Right ventricle myocardium inferior (tissue), 1 donor: ENCODE data around the gene RUBCN. TPM values are rescaled to one million over a fixed set of nuclear protein-coding genes. Genes with fewer than 3 reads are reported as not detected.

ENCODE experiments used
- ATAC-seq: fragments of 200-7000 bp; cut with Tn5 transposase; one replicate; pipeline ENCODE4 v1.9.1; 2020; ENCODE audit warnings: mild to moderate bottlenecking, moderate library complexity
- DNase-seq: peaks from one replicate; pipeline ENCODE4 v3.0.0; 2021; ENCODE audit errors: missing footprints
- intact Hi-C: fragments of 100-400 bp; cut with DNase I; formaldehyde crosslinking; loops from one replicate; pipeline ENCODE4 v1.11.0; 2022
- long read RNA-seq: library from polyadenylated mRNA; unstranded; transcript quantifications from one replicate; pipeline ENCODE4 v2.0.0, GENCODE V29; 2021
- total RNA-seq: library from RNA; stranded (reverse); fragmentation: NEBNext Ultra II Directional; extraction: Animal tissue kit (Norgen Biotek cat#: 25700); gene quantifications from one replicate; pipeline ENCODE4 v1.2.1, GENCODE V29; 2021
- donor health status: DM: no; HTN: yes; CAD: no; lungs with severe emphysema.

The RUBCN gene
- total RNA-seq: 19.3 TPM
- long read RNA-seq, partial matches to known transcripts: 0 of 4 reads
- long read RNA-seq, other reads (novel, unspliced or antisense): 4 of 4 reads

GRCh38 chr3:197736491-197737318, at the start of gene RUBCN:
RUBCN (minus strand) TSS chr3:197736904; CDS start chr3:197736719, 185 bp downstream.
- intact Hi-C loops: no loop called here
- peak; percentile 98 for DNase-seq
- ATAC-seq: peak; percentile 100

DNA sequence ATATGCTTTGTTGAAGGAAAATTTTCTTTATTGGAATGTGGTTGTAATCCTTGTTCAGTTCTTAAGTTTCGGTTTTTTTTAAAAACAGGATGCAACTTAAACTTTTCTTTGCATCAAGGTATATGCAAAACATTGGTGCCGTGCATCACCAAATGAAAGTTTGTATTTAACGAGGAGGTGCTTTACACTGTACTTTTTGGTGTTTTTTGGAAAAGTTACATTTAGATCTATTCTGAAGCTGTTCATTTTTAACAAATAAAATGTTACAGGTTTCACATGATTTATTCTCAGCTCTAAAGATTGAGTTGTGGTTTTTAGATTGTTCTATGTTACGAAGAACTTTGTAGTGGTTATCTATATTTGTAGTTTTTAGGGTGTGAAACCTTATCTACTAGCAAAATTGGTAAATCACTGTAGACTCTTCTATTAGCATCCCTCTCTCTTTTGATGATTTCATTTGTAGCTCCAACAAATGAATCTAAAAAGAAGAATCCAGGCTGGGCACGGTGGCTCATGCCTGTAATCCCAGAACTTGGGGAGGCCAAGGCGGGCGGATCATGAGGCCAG, 47.4 kb upstream of the RUBCN start:
- no peak for DNase-seq
- intact Hi-C loops: no loop called here
- ATAC-seq: no peak

DNA sequence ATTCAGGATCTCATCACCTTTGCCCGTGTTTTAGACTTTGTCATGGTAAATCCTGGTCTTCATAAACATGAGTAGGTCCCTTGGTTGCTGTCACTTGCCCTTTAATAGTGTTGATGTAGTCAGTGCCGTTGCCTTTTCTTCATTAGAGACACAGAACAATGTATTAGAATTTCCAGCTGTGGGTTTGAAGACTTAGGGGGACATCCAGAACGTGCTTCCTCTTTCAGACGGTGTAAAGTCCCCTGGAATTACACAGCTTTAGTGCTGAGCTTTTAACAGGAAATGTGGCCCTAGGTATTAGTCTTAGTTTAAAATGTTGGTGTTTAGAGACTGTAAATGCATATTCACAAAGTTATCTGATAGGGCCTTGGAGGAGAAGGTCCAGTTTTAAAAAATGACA, 45.5 kb upstream of the RUBCN start:
- DNase-seq: no peak
- intact Hi-C loops: no loop called here
- no peak for ATAC-seq

GRCh38 chr3:197775317-197775716, 38.6 kb upstream of the RUBCN start:
- ATAC-seq: no peak
- no peak for DNase-seq
- intact Hi-C loops: no loop called here

DNA sequence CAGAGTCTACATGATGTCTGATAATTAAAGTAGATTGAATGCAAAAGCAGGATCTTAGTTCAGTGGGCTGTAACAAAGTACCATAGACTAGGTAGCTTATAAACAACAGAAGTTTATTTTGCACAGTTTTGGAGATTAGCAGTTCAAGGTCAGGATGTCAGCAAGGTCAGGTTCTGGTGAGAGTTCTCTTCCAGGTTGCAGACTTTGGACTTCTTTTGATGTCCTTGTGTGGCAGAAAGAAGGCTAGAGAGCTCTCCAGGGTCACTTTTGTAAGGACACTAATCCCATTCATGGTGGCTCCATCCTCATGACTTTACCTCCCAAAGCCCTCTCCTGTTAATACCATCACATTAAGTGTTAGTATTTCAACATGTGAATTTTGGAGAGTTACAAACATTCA, 25.1 kb upstream of the RUBCN start:
- intact Hi-C loops: no loop called here

DNA sequence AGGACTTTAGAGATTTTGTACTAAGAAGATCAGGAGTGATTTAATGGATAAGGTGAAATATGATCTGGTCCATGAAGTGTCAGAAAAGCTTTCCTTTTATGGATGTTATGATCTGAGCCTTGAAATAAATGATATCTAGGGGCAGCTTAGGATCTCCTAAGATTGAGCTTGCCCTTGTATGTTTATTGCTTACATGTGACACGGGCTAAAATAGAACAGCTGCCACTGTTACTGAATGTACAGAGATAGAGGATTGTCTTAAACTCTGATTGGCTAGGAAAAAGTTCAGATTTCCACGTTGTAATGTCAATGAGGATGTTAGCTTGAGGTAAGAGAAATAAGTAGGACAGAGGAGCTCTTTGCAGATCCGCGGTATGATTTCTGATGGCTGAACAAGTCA, 21.8 kb upstream of the RUBCN start:
- intact Hi-C loops: no loop called here
- peak; percentile 44 for ATAC-seq
- DNase-seq: no peak

More for the DNA sequence above, 25.1 kb upstream of the RUBCN start:
- DNase-seq (no peak), ATAC-seq (no peak)

DNA sequence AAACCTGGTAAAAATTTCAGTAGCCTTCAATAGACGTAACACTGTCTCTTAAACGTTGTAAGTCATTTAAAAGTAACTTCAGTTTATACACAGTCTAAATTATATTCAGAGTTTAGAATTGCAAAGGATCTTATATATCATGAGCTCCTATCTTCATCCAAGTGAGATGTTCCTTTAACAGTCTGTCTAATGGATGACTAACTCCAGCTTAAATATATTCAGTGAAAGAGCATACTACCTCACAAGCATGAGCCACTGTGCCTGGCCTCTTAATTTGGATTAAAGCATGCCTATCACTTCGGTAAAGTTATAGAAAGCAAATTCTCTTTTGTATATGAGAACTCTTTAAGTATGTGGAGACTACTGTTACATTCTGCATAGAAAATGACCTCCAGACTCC, 20.0 kb upstream of the RUBCN start:
- DNase-seq (no peak), ATAC-seq (no peak)
- intact Hi-C loops: no loop called here

GRCh38 chr3:197753263-197753662, 16.6 kb upstream of the RUBCN start:
- no peak for ATAC-seq
- intact Hi-C loops: loop anchor here (5.0 kb wide), 1 partner anchor 39 kb away; the partner anchor contains the start of gene LRCH3
- no peak for DNase-seq

- DNase-seq (no peak), ATAC-seq (no peak)
- intact Hi-C loops: loop anchor here (5.0 kb wide), 1 partner anchor 40 kb away; the partner anchor contains the start of gene LRCH3
These were observed 15.4 kb upstream of the RUBCN start for GRCh38 chr3:197752107-197752506.

DNA sequence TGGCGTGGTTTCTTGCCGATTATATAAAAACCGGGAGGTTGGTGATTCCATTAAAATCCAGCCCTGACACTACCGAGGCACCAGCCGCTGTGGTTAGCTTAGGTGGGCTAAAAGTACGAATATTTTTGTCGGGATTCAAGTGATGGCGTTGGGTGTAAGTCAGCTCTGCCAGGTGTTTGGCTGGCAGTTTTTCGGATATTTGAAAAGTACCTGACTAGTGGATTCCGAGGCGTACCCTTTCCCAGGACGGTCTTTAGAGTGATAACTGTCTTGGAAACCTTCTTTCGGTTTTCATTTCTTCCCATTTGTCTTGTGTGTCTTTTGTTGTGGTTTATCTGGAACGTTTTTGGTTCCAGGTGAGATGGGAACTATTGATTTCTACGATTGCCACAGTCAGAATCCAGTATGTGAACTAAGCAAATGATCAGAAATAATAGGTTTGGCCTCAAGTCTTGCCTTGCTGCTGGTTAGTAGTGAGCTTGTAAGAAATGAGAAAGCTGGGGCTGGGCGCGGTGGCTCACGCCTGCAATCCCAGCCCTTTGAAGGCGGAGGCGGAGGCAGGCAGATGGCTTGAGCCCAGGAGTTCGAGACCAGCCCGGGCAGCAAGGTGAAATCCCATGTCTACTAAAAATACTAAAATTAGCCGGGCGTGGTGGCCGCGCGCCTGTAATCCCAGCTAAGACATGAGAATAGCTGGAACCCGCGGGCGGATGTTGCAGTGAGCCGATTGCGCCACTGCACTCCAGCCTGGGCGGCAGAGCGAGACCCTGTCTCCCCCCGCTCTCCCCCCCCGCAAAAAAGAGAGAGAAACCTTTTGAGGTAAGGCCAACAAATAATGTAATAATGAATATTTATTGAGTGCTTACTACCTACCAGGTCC, 14.4 kb upstream of the RUBCN start:
- ATAC-seq: no peak
- intact Hi-C loops: loop anchor here (5.0 kb wide), 1 partner anchor 41 kb away; the partner anchor contains the start of gene LRCH3
- DNase-seq: peak; percentile 84

DNA sequence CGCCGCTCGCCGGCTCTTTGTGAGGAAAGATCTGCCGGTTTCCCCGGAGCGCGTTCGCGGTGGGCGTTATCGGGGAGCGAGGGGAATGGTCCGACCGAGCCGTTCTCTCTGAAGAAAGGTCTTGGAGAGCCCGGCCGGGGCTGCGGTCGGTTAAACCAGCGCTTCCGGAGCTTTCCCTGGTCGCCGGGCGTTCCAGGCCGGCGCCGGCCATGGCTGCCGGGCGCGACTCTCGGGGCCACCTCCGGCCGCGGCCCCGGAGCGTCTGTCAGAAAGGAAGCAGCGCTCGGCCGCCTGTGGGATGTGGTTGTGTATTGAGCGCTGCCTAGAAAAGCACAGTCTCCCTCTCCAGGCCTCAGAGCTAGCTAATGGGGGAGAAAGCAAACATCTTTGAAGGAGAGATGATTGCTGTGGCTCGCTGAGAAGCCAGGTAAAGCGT, 13.7 kb upstream of the RUBCN start:
- peak; percentile 93 for DNase-seq
- peak; percentile 65 for ATAC-seq
- intact Hi-C loops: loop anchor here (5.0 kb wide), 1 partner anchor 42 kb away; the partner anchor contains the start of gene LRCH3

GRCh38 chr3:197749601-197750395, 13.1 kb upstream of the RUBCN start, which contains the start of gene FYTTD1:
FYTTD1 (plus strand) TSS chr3:197749883; CDS start chr3:197749972, 89 bp downstream.
- intact Hi-C loops: loop anchor here (2.0 to 5.0 kb wide), 2 partner anchors 37 to 43 kb away; partner anchors contain the start of gene LRCH3
- ATAC-seq: peak; percentile 97
- DNase-seq: peak; percentile 97

DNA sequence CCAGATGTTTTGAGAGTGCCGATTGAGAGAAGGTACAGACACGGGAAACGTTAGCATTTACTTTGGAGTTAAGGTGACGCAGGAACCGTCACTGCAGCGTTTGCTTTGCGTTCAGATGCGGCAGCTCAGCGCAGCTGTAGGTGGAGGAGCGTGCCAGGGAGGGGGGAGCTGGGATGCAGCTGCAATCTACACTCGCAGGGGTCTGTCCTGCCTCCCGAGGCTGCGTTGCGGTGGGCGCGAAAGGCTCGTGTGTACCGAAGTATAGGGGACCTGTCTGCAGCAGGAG, 12.6 kb upstream of the RUBCN start:
- DNase-seq (no peak), ATAC-seq (peak; percentile 24)
- intact Hi-C loops: loop anchor here (2.0 kb wide), 1 partner anchor 36 kb away; no protein-coding TSS in a partner anchor

GRCh38 chr3:197748597-197749314, 12.1 kb upstream of the RUBCN start:
- ATAC-seq (no peak), DNase-seq (no peak)
- intact Hi-C loops: loop anchor here (2.0 kb wide), 1 partner anchor 36 kb away; no protein-coding TSS in a partner anchor

DNA sequence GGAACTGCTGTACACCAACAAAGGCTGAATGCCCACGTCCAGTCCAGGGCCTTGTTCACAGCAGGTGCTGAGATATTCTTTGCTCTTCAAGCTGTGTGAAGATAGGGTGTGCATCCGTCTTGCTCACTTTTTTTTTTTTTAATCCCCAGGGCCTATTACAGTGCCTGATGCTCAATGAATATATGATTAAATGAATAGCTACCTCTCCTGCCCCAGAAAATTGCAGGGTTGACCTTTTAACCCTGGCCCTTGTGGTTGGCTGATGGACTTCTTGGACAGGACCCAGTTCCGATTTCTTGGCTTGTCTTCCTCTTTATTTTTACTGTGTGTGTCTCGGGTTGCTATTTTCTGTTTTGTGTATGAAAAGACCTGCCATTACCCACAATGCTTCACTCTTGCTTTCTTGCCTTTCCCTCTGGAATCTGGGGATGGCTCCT, 10.1 kb upstream of the RUBCN start:
- intact Hi-C loops: no loop called here

GRCh38 chr3:197746209-197746608, 9.5 kb upstream of the RUBCN start:
- DNase-seq (no peak), ATAC-seq (no peak)
- intact Hi-C loops: no loop called here

More for the DNA sequence above, 10.1 kb upstream of the RUBCN start:
- DNase-seq (no peak), ATAC-seq (no peak)

GRCh38 chr3:197742787-197743186, 6.1 kb upstream of the RUBCN start:
- DNase-seq (no peak), ATAC-seq (no peak)
- intact Hi-C loops: no loop called here
